GM18498 (cell line): Measurements from ENCODE around the gene PPP1R16B.
A peak's percentile ranks its signal among the peaks of the same experiment; 100 is the strongest.

Experiments
- ATAC-seq: cut with Tn5 transposase; IDR thresholded peaks from one replicate; pipeline ENCODE4 v1.9.1; 2021; ENCODE audit warnings: mild to moderate bottlenecking, moderate library complexity; ENCODE audit not compliant: unreplicated experiment

The PPP1R16B gene

DNA sequence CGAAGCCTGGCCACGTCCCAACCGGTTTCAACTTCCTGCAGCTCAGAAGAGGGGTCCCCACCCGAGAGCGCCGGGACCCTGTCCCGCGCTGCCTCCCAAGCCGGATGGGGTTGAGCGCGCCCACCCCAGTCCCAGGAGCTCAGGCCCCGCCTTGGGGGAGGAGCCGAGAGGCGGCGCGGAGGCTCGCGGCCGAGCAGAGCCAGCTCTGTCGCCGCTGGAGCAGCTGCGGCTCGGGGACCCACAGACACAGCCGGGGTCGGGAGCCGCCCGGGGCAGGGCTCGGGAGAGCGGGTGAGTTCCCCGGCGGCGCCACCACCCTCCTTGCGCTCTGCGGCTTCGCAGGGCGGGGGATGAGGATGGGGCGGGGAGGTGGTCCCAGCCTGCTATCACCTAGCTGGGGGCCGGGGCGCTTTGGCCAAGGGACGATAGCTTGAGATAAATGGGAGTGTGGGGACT, at the start of gene PPP1R16B:
PPP1R16B (plus strand) TSS at position 196 of the 456 bp plus-strand sequence. CDS start 30,229 bp downstream, outside the sequence.
- ATAC-seq, result peak; percentile 65

DNA sequence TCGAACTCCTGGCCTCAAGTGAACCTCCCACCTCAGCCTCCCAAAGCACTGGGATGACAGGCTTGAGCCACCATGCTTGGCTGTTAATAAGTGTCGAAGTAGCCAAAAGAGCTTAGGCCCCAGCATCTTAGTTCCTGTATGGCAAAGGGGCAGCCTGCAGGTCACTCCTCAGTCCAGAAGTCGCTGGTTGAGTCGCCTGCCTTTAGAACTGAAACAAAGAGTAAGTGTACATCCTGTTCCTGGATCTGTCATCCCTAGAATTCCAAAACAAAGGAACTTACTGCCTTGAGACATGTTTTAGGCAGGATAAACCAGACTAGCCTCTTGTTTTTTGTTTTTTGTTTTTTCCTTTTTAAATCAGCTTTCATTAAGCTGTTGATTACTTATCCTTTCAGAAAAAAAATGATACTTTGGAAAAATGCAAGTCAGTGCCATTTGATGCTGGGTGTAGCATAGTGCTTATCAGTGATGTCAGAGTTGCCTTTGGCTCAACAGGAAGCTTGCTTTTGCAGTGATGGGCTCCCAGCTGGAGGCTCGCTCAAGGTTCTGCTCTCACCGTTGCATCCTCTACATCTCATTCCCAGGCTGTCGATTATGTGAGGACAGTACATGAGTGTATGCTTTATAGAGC, 48.2 kb upstream of the PPP1R16B start:
- no peak for ATAC-seq

DNA sequence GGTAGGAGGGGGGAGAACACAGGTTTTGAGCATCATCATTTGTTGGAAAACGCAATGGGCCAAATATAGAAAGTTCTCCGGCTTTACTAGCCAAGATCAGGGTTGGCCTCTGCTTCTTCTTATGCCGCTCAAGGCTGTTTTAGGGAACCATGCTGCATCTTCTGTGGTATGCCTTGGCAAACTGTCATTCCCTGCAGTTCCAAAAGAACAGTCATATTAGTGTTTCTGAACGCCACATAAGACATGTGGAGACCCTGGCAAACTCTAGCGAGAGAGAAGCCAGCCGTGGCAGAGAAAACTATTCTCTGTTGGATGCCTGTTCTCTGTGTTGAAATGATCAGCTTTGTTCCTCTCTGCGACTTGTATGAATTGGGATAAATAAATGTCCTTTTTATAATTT, 46.4 kb upstream of the PPP1R16B start:
- ATAC-seq, result no peak

DNA sequence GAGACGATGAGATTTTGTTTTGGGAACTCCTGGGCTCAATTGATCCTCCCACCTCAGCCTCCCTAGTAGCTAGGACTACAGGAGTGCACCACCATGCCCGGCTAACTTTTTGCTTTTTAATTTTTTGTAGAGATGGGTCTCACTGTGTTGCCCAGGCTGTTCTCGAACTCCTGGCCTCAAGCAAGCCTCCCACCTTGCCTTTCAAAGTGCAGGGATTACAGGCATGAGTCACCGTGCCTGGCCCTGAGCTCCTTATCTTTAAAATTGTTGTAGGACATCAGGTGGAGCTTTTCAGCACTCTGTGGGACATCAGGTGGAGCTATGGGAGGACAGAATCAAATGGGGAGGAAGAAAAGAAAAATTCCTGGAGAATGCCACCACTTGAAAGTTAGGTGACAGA, 44.5 kb upstream of the PPP1R16B start:
- ATAC-seq, result no peak

DNA sequence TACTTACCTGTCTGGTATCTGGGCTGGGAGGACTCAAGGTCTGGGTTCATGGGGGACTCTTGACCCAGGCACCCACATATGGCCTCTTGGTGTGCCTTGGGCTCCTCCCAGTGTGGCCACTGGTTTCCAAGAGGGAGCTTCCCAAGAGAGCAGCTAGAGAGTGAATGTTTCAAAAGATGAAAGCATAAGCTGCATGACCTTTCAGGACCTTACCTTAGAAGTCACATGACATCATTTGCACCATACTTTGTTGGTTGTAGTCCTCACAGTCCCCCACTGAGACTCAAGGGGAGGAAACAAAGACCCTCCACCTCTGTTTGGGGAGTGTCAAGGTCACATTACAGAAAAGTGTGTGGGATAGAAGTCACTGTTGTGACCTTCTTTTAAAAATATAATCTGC, 43.3 kb upstream of the PPP1R16B start:
- ATAC-seq, result no peak

DNA sequence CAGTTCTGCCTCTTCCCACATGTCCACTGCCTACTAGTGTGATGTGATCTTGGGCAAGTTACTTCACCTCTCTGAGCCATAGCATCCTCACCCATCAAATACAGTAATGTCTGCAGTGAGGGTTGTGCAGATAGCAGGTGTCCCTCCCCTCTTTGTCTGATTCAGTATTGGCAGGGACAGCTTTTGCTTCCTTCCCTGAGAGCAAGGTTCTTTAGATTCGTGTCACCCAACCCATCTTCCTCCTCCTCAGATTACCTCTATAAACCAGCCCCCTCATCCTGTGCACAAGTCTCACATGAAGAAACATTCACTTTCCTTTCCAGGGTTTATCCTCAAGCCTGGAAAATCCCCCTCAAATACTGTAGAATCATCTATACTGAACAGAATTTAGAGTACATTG, 41.9 kb upstream of the PPP1R16B start:
- no peak for ATAC-seq

DNA sequence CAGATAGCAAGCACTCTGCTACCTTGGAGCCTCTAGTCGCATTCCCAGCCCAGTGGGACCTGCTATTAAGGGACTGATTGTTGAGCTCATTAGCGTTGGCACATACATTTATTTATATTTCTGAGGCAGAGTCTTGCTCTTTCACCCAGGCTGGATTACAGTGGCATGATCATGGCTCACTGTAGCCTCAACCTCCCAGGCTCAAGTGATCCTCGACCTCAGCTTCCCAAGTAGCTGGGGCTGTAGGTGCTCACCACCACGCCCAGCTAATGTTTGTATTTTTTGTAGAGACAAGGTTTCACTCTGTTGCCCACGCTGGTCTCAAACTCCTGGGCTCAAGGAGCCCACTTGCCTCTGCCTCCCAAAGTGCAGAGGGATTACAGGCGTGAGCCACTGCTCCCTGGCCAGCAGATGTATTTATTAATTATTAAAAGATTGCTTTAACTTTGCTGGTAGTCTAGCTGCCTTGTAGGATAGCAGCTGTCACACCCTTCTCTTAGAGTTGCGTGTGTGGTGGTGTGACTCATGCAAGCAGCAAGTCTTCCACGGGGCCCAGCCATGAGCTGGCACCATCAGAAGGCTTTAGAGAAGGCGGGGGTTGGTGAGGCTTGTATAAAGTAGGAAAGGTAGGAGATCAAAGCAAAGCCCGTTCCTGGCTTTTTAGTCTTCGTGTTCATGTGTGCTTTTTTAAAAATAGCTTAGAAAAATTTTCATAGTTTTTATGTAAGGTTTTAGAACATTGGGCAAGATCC, 40.8 kb upstream of the PPP1R16B start:
- no peak for ATAC-seq

DNA sequence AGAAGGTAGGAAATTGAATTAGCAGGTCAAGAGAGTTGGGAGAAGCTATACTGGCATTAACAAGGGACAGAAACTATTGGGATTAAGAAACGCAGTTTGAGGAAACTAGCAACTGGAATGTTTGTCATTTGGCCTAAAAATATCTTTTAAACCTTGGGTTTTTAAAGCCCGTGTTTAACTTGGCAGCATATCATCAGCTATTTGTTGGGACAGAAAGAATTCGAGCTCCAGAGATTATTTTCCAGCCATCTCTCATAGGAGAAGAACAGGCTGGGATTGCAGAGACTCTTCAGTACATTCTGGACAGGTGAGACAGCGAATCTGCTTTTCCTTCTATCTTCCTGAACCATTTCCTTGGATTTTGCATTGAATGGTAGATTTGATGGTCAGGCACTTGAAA, 39.4 kb upstream of the PPP1R16B start:
- no peak for ATAC-seq

DNA sequence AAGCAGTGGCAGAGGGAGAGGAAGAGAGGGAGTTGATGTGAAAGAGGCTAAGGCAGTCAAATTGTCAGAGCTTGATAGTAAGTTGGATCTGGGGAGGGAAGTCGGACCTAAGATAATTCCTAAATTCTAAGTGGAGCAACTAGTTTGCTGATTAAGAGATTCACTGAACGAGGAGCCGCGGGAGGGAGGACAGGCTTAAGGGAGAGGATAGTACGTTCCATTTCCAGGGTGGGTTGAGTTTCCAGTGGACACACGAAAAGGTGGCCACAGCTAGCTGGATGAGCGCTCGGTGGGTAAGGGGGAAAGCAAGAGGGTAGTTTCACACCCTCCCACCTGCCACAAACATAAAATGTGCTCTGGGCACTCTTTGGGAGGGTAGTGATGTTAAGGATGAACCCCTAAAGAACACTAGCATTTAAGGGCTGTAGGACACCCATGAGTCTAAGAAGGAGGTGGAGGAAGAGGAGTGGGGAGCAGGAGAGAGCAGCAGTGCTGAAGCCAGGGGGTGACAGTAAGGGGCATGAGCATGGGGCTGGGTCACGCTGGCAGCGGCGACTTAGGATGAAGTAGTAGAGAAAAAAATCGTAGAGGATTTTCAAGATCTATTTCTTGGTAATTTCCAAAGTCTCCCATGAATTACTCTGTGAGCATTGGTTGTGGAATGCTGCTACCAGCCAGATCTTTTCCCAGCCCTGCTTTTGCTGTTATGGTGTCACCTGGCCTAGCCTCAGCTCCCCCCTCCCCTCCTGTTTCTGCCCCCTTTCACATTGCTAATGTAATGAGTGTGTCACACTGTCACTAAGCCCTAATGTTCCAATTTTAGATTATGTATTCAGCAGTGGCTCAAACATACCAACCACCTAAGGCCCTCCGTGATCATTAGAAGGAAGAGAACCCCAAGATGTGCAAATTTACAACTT, 35.9 kb upstream of the PPP1R16B start:
- ATAC-seq, result no peak

DNA sequence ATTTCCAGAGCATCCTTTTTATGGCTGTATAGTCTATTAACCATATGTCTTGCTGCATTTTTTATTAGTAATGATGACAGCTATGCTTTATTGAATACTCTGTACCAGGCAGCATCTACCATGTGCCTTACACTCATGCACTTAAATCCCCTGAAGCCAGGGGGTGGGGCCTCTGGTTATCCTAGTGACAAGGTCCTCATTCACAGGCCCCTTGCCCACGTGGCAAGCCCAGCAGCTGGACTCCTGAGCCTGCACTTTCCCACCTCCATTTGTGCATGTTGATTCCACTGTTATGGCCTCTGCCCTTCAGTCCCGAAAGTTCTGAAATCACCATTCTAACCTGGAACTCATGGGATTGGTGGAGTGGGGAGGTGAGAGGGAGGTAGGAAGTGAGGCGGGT, 35.0 kb upstream of the PPP1R16B start:
- ATAC-seq, result no peak

DNA sequence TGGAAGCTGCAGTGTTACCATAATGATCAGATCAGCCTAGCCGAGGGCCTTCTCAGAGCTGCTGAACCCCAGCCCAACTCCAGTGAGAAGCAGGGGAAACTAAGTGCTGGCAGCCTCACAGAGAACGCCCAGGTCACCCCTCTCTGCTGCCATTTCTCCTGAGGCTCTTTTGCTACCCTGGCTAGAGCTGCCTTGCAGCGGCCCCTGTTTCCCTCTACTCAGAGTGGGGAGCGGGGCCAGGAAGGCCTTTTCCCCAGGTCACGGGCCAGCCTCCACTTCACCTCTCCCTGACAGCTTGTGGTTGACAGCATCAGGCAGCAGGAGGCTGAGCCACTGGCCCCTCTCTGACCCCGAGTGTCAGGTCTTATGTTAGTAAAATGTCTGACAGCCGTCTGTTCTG, 34.5 kb upstream of the PPP1R16B start:
- no peak for ATAC-seq

DNA sequence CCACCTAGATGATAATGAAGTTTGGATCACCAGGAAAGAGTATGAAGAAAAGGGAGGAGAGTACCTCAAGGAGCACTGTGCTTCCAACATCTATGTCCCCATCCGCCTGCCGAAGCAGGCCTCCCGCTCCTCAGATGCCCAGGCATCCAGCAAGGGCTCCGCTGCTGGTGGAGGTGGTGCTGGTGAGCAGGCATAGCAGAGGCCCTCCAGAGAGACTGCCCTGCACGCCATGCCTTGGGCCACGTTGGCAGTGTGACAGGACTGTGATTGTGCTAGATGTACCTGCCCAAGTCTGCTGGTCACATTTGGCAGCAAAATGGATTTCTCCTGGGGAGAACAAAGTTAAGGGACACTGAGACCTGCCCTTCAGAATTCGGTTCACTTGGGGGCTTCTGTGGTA, 33.9 kb upstream of the PPP1R16B start:
- no peak for ATAC-seq

DNA sequence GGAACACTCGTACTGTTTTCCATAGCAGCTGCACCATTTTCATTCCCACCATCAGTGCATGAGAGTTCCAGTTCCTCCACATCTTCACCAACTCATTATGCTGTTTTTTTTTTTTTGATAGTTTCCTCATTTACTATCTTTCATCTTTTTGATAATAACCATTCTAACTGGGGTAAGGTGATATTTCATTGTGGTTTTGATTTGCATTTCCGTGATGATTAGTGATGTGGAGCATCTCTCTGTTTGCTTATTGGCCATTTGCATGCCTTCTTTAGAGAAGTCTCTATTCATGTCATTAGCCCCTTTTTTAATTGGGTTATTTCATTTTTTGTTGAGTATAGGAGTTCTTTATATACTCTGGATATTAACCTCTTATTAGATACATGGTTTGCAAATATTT, 31.3 kb upstream of the PPP1R16B start:
- ATAC-seq, result no peak

DNA sequence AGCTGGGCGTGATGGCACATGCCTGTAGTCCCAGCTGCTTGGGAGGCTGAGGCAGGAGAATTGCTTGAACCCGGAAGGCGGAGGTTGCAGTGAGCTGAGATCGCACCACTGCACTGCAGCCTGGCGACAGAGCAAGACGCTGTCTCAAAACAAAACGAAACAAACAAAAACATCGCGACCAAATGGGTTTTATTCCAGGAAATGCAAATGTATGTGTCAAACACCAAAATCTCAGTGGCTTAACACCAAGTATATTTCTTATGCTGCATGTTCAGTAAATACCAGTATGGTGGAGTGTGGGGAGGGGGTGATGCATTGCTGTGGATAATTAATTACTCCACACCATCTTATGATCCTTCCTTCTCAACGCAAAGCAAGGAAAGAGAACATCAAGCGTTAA, 29.1 kb upstream of the PPP1R16B start:
- ATAC-seq, result no peak

DNA sequence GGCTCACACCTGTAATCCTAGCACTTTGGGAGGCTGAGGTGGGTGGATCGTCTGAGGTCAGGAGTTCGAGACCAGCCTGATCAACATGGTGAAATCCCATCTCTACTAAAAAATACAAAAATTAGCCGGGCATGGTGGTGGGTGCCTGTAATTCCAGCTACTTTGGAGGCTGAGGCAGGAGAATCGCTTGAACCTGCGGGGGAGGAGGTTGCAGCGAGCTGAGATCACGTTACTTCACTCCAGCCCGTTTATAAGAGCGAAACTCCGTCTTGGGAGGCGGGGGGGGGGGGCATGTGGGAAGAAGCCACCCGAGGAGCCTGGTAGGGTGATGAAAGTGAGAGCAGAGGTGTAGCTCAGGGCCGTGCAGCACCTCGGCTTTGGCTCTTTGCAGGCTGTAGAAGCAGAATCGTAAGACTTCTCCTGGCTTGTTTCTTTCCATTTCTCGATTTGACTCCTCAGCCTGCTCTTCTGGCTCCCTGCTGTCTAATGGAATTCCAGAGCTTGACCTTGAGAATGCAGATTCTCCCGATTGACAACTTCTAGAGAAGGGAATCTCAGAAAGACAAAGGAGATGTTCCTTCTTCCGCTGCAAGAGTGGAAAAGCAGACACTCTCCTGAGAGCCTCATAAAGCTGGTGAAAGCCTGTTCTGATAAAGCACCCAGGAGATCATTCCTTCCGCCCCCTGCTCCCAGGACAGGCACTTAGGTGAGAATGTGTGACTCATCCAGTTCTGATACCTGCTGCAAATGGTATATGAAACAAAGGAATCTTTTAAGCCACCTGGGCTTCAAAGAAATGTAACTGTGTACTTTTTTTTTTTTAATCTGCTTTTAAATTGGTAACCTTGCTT, 26.0 kb upstream of the PPP1R16B start:
- ATAC-seq, result no peak

DNA sequence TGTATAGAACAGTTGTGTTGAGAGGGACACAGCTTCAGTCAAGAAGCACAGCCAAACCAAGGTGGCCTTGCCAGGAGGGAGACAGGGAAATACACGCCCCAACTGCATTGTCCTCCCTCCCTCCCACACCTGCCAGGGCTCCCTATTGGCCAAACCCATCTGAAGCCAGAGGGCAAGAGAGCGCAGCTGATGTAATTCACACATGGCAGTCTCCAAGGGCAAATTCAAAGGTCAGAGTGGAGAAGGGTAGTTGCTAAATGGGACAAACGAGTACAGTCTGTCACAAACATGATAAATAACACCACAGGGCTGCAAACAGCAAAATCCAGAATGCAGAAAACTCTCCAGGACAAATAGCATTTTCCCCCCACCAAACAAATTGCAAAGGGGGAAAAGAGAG, 23.2 kb upstream of the PPP1R16B start:
- ATAC-seq, result no peak

DNA sequence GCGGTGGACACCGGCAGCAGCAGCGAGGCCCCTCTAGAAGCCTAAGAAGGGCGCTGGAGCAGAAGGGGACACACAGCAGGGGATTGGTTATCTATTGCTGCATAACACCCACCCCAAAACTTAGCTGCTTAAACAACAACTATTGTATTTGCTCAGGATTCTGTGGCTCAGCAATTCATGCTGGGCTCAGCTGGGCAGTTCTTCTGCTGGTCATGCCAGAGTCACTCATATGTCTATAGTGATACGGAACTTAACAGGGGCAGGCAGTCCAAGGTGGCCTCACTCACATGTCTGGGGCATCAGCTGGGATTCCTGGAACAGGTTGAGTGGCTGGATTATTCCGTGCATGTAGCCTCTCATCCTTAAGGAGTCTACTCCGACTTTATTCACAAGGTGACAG, 17.6 kb upstream of the PPP1R16B start:
- ATAC-seq, result no peak

DNA sequence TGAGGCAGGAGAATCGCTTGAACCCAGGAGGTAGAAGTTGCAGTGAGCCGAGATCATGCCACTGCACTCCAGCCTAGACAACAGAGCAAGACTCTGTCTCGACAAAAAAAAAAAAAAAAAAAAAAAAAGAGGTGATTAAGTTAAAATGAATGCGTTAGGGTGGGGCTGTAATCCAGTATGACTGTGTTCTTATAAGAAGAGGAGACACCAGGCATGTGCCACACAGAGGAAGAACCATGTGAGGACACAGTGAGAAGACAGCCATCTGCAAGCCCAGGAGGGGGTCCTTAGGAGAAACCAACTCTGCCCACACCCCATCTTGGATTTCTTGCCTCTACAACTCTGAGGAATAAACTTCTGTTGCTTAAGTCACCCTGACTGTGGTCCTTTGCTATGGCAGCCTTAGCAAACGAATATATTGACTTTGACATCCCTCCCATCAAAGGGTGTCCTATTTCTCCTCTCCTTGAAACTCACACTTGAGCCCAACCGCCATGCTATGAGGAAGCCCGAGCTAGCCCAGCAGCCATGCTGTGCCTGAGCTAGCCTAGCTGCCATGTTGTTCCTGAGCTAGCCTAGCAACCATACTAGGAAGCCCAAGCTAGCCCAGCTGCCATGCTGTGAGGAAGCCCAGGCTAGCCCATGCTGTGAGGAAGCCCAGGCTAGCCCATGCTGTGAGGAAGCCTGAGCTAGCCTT, 15.8 kb upstream of the PPP1R16B start:
- no peak for ATAC-seq

DNA sequence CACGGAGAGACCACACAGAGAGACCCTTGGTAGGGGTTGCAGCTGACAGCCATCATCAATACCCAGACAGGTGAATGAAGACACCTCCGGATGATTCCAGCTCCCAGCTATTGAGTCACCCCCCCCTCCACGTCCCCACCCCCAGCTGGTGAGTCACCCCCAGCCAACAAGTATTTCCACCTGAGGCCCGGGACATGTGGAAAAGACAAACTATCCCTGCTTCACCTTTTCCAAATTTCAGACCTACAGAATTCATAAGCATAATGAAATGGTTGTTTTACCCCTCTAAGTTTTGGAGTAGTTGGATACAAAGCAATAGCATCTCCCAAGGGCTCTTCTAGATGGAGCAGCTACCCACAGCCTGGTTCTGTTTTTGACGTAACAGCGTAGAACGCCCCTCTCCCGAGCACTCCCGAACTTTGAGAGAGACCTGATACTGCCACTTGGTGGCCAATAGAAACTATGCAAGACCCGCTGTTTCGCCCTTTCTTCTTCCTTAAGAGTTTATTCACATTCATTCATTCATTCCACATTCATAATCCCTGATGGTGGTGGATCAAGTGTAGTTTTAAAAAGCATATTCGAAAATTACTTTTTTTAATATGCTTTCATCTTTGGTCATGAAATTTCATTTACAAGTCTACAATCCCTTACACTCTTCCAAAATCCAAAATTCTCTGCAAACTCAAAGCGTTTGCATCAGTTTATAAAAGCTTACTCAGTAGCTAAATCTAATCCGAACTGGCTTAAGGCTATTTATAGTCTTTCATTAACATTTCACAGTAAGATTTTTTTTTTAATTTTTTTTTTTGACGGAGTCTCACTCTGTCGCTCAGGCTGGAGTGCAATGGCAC, 15.1 kb upstream of the PPP1R16B start:
- no peak for ATAC-seq
